Stimulated activated CD8-positive, alpha-beta memory T cell treated with anti-CD3 and anti-CD28 coated beads, Interleukin-4, amount 100 ng/mL, for 4 hours (primary cell): ENCODE results near the gene MS4A6A.
"Not testable (repeated sequence)": the region's sequence is repeated elsewhere in the genome, so short reads cannot be mapped to it uniquely, and the experiment has no call there.

Source experiments
- DNase-seq, 2 donors: peaks; one replicate each; pipeline ENCODE4 v3.0.0-alpha.2; 2020; ENCODE audit warnings: low read depth in 2 of 2, low spot score in 1 of 2

MS4A6A gene

DNA sequence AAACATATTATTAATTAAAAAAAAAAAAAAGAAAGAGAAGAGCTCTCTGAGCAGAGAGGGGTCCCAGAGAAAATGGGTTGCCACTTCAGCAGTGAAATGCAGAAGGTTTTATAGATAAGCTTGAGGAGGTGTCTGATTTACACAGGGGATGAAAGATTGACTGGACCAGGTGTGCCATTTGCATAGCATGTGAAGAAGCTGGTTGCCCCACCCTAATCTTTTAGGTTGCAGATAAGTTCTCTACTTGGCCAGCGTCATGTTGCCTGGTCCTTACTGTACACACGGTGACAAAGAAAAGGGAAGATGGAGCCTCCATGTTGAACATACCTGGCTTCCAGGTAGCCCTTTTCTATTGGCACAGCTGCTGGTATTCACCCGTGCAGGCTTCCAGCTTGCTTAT, 53.0 kb downstream of the MS4A6A start:
- no peak for DNase-seq

DNA sequence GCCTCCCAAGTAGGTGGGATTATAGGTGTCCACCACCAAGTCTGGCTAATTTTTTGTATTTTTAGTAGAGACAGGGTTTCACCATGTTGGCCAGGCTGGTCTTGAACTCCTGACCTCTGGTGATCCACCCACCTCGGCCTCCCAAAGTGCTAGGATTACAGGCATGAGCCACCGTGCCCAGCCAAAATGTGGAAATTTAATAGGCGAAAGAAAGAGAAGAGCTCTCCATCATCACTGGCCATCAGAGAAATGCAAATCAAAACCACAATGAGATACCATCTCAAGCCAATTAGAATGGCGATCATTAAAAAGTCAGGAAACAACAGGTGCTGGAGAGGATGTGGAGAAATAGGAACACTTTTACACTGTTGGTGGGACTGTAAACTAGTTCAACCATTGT, 54.0 kb downstream of the MS4A6A start:
- DNase-seq, result not testable (repeated sequence)

DNA sequence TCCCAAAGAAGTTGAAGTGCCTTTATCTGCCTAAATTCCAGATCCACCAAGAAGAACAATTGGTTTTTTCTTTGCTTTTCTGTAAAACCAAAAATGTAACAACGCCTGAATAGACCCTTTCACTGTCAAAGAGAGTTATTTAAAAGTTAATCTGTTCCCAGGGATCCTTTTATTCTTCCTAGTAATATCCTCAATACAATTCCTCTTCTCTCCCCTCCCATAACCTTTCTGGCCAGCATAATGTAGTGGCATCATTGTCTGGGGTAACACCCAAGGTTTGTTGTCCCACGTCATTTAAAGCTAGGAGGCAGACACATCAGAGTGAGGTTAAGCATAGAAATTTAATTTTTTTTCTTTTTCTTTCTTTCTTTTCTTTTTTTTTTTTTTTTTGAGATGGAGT, 54.5 kb downstream of the MS4A6A start:
- no peak for DNase-seq

DNA sequence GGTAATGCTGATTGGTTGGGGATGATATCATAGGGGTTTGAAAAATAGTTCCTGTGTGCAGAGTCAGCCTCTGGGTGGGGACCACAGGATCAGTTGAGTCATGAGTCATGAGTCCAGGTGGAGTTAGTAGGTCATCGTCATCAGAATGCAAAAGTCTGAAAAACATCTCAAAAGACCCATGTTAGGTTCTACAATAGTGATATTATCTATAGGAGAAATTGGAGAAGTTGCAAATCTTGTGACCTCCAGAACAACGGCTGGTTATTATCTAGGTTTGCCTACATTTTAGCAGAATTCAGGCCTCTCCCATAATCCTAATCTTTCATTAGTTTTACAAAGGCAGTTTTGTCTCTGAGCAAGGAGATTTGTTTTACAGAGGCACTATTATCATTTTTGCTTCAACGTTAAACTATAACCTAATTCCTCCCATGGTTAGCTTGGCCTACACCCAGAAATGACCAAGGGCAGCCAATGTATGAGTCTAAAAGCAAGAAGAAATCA, 55.5 kb downstream of the MS4A6A start:
- DNase-seq, result no peak

DNA sequence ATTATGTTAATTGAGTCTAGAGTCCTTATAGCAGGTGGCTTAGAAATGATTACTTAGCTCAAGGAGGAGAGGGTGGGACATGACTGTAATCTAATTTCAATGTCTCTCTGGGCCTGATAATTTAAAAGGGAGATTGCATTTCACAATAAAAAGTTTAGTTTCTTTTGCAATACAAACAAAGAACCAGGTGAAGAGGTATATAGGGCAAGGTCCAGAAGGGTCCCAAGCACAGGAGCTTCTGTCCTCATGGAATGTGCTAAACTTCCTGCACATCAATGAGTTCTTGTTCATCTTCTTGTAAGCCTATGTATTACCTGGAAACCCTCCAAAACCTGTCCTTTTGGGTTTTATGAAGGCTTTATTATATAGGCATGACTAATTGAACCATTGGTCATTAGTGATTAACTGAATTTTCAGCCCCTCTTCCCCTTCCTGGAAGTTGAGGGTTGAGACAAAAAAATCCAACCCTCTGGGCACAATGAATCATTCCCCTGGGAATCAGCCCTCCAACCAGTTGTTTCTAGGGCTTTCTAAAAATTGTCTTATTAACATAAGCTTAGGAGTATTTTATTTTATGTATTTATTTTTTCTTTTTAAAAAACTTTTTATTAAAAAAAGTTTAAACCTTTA, 56.8 kb downstream of the MS4A6A start:
- no peak for DNase-seq

DNA sequence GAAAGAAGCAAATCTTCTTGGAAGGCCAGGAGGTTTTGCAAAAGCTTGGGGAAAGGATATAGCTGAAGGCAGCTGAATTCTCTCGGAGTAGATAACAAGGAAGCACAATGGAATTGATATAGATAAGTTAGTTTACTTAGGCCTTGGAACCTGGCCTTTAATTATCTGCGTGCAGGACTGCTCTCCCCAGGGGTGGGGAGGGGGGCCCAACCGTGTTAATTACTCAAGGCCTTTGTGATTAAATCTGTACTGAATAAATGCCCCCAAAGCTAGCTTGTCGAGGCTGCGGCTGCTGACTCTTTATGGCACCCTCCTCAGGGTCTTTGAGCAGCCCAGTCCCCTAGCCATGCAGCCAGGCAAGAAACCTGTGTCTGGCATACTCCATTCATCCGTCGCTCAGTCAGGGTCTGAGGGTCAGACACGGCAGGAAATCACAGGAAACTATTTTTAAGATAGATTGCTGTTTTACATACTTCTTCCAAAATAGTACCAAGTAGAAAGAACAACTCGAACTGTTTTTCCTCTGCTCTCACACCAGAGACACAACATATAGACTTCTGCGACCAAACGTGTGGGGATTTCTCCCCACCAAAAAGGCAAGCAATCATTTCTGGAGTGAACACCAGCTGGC, 58.0 kb downstream of the MS4A6A start:
- DNase-seq, result no peak
